NCI-H128 (cell line): ENCODE measurements around the gene RMDN3.

Experiments used
- DNase-seq: peaks from one replicate; lab custom pipeline; 2025; ENCODE audit not compliant: unreplicated experiment; lab: John Stamatoyannopoulos, UW

The RMDN3 gene

GRCh38 chr15:40773496-40773895 lies 18.4 kb upstream of the RMDN3 start:
- no peak for DNase-seq

GRCh38 chr15:40772014-40772413 lies 17.0 kb upstream of the RMDN3 start:
- no peak for DNase-seq

- DNase-seq, result no peak
Observed at GRCh38 chr15:40771242-40771641, 16.2 kb upstream of the RMDN3 start.

- no peak for DNase-seq
Observed at GRCh38 chr15:40770147-40770721, 15.2 kb upstream of the RMDN3 start.

- DNase-seq, result no peak
Observed at GRCh38 chr15:40769274-40770146, 14.5 kb upstream of the RMDN3 start, which contains the start of gene C15orf62. Gene C15orf62, plus strand, starts transcription at chr15:40769980. Its CDS starts 516 bp downstream, at chr15:40770496.

- DNase-seq, result no peak
Observed at GRCh38 chr15:40768521-40769273, 13.6 kb upstream of the RMDN3 start.

- no peak for DNase-seq
Observed at GRCh38 chr15:40767838-40768500, 12.9 kb upstream of the RMDN3 start.

GRCh38 chr15:40766906-40767837 lies 12.1 kb upstream of the RMDN3 start:
- no peak for DNase-seq

- no peak for DNase-seq
Observed at GRCh38 chr15:40766194-40766815, 11.3 kb upstream of the RMDN3 start.

GRCh38 chr15:40764629-40765103 lies 9.6 kb upstream of the RMDN3 start:
- no peak for DNase-seq

GRCh38 chr15:40763801-40764628 lies 9.0 kb upstream of the RMDN3 start, which contains the start of gene GCHFR:
Gene GCHFR, plus strand, starts transcription at chr15:40764068. Its CDS starts 113 bp downstream, at chr15:40764181.
- DNase-seq, result no peak

- no peak for DNase-seq
Observed at GRCh38 chr15:40762919-40763800, 8.1 kb upstream of the RMDN3 start.

- DNase-seq, result no peak
Observed at GRCh38 chr15:40759961-40760360, 4.9 kb upstream of the RMDN3 start.

- DNase-seq, result no peak
Observed at GRCh38 chr15:40756938-40757337, 1.9 kb upstream of the RMDN3 start.

- no peak for DNase-seq
Observed at GRCh38 chr15:40755812-40756208, 756 bp upstream of the RMDN3 start.

- DNase-seq, result no peak
Observed at GRCh38 chr15:40754574-40754882, 526 bp downstream of the RMDN3 start.

- DNase-seq, result no peak
Observed at GRCh38 chr15:40751745-40752144, 3.3 kb downstream of the RMDN3 start.

GRCh38 chr15:40750885-40751284 lies 4.2 kb downstream of the RMDN3 start:
- no peak for DNase-seq
